ENCODE measurements around the gene DLST.

DLST gene

DNA sequence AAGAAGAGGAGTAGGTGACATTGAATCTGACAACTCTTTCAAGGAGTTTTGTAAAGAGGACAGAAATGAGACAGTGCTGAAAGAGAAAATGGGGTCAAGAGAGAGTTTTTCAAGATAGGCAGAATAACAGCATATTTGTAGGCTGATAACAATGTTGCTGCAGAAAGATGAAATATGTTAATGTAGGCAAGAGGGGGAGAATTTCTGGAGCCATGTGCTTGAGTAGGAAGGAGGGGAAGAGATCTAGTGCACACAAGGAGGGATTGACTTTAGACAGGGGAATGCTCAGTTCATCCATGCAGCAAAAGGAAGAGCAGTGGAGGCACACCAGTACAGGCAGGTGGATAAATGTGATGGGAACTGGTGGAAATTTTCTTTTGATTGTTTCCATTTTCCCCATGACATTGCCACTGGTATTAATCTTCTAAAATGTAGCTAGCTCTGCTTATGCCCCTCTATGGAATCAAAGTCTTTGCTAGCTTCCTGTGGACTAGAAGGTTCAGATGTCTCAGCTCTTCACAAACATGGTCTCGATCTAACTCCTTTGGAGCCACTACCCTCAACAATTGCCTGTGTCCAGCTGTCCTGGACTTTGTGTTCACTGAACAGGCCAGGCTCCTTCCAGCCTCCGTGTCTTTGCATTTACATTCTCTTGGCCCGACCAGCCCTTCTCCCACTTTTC lies 14.9 kb upstream of the DLST start:
- no peaks in the 10 kb centered on the region for H3F3A ChIP-seq (ENCODE audit: insufficient read depth, low read length)
- H3K36me3 ChIP-seq (replicated peaks; ENCODE audit: insufficient read depth, low read length): no peaks in the 10 kb centered on the region
- DNase-seq: no peak
- no peaks in the 10 kb centered on the region for H3K79me2 ChIP-seq (ENCODE audit: low read length)
- no peak overlapping the region for H3K27ac ChIP-seq (ENCODE audit: low read length)
- no peaks in the 10 kb centered on the region for H3K9me2 ChIP-seq (replicated peaks; ENCODE audit: insufficient read depth, low read length)
- TF ChIP-seq EZH2phosphoT487 (IDR thresholded peaks at IDR 0.05; ENCODE audit: low read length) (no peak), EZH2 (optimal IDR thresholded peaks at IDR 0.05; ENCODE audit: low read depth, low read length) (no peak)
- TF ChIP-seq, protein P1, sequence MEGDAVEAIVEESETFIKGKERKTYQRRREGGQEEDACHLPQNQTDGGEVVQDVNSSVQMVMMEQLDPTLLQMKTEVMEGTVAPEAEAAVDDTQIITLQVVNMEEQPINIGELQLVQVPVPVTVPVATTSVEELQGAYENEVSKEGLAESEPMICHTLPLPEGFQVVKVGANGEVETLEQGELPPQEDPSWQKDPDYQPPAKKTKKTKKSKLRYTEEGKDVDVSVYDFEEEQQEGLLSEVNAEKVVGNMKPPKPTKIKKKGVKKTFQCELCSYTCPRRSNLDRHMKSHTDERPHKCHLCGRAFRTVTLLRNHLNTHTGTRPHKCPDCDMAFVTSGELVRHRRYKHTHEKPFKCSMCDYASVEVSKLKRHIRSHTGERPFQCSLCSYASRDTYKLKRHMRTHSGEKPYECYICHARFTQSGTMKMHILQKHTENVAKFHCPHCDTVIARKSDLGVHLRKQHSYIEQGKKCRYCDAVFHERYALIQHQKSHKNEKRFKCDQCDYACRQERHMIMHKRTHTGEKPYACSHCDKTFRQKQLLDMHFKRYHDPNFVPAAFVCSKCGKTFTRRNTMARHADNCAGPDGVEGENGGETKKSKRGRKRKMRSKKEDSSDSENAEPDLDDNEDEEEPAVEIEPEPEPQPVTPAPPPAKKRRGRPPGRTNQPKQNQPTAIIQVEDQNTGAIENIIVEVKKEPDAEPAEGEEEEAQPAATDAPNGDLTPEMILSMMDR (IDR thresholded peaks at IDR 0.05; ENCODE audit: low read length): no peak
- H3K4me2 ChIP-seq (ENCODE audit: low read depth, low read length): no peak overlapping the region
- no peak overlapping the region for H3K4me3 ChIP-seq (ENCODE audit: low read length)
- H3K9ac ChIP-seq (ENCODE audit: low read length): no peak overlapping the region
- no peaks in the 10 kb centered on the region for H3K27me3 ChIP-seq (replicated peaks; ENCODE audit: insufficient read depth, low read length)
- H3K9me3 ChIP-seq (replicated peaks; ENCODE audit: insufficient read depth, low read length): no peaks in the 10 kb centered on the region
- no peaks in the 10 kb centered on the region for H4K20me1 ChIP-seq (ENCODE audit: insufficient read depth, low read length)
- no peak overlapping the region for H2AFZ ChIP-seq (ENCODE audit: low read length)
- no peaks in the 10 kb centered on the region for H3K4me1 ChIP-seq (ENCODE audit: low read length)

DNA sequence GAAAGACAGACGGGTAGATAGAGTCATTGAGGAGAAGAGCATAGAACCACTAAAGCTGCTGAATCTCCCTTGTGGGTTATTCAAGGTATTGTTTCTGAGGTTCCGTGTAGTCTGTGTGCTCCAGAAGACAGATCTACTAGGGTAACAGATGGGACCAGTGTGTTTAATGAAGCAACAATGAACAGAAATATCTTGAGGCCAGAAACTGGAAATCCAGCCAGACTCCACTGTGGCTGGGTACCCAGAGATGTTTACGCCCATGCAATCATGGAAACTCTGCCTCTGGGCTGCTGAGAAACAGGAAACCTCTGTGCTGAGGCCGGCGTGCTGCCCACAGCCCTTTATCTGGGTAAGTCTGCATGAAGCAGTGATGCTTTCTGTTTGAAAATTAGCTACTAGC lies 14.0 kb upstream of the DLST start:
- no peaks in the 10 kb centered on the region for H3K4me1 ChIP-seq (ENCODE audit: low read length)
- H3K4me3 ChIP-seq (ENCODE audit: low read length): no peak overlapping the region
- no peaks in the 10 kb centered on the region for H3F3A ChIP-seq (ENCODE audit: insufficient read depth, low read length)
- H3K9me2 ChIP-seq (replicated peaks; ENCODE audit: insufficient read depth, low read length): no peaks in the 10 kb centered on the region
- no peak overlapping the region for H3K27ac ChIP-seq (ENCODE audit: low read length)
- H3K9ac ChIP-seq (ENCODE audit: low read length): no peak overlapping the region
- no peaks in the 10 kb centered on the region for H3K36me3 ChIP-seq (replicated peaks; ENCODE audit: insufficient read depth, low read length)
- TF ChIP-seq, protein P1 (IDR thresholded peaks at IDR 0.05; ENCODE audit: low read length): no peak
- no peak for TF ChIP-seq EZH2phosphoT487 (IDR thresholded peaks at IDR 0.05; ENCODE audit: low read length)
- TF ChIP-seq EZH2 (optimal IDR thresholded peaks at IDR 0.05; ENCODE audit: low read depth, low read length): no peak
- no peaks in the 10 kb centered on the region for H3K79me2 ChIP-seq (ENCODE audit: low read length)
- no peak overlapping the region for H3K4me2 ChIP-seq (ENCODE audit: low read depth, low read length)
- no peaks in the 10 kb centered on the region for H3K27me3 ChIP-seq (replicated peaks; ENCODE audit: insufficient read depth, low read length)
- H3K9me3 ChIP-seq (replicated peaks; ENCODE audit: insufficient read depth, low read length): no peaks in the 10 kb centered on the region
- H4K20me1 ChIP-seq (ENCODE audit: insufficient read depth, low read length): no peaks in the 10 kb centered on the region
- no peak for DNase-seq
- H2AFZ ChIP-seq (ENCODE audit: low read length): no peak overlapping the region

DNA sequence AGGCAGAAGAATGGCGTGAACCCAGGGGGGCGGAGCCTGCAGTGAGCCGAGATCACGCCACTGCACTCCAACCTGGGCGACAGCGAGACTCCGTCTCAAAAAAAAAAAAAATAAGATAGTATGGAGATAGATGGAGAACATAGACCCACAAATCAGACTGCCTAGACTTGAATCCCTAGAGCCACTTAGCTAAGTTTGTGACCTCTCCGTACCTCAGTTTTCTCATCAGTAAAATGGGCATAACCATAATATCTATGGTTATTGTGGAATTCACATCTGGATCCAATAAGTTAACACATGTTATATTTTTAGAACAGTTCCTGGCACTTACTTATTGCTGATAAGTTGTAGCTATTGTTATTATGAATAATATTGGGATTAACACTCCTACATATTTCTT lies 13.0 kb upstream of the DLST start:
- no peaks in the 10 kb centered on the region for H3K79me2 ChIP-seq (ENCODE audit: low read length)
- no peak overlapping the region for H3K9ac ChIP-seq (ENCODE audit: low read length)
- no peaks in the 10 kb centered on the region for H3K36me3 ChIP-seq (replicated peaks; ENCODE audit: insufficient read depth, low read length)
- no peak overlapping the region for H2AFZ ChIP-seq (ENCODE audit: low read length)
- no peak overlapping the region for H3K27ac ChIP-seq (ENCODE audit: low read length)
- DNase-seq: no peak
- no peak overlapping the region for H3K4me3 ChIP-seq (ENCODE audit: low read length)
- no peak overlapping the region for H3K4me2 ChIP-seq (ENCODE audit: low read depth, low read length)
- TF ChIP-seq, protein P1 (IDR thresholded peaks at IDR 0.05; ENCODE audit: low read length): no peak
- TF ChIP-seq EZH2phosphoT487 (IDR thresholded peaks at IDR 0.05; ENCODE audit: low read length): no peak
- TF ChIP-seq EZH2 (optimal IDR thresholded peaks at IDR 0.05; ENCODE audit: low read depth, low read length): no peak
- no peaks in the 10 kb centered on the region for H3K9me2 ChIP-seq (replicated peaks; ENCODE audit: insufficient read depth, low read length)
- H3K9me3 ChIP-seq (replicated peaks; ENCODE audit: insufficient read depth, low read length): no peaks in the 10 kb centered on the region
- H3F3A ChIP-seq (ENCODE audit: insufficient read depth, low read length): no peaks in the 10 kb centered on the region
- no peaks in the 10 kb centered on the region for H3K27me3 ChIP-seq (replicated peaks; ENCODE audit: insufficient read depth, low read length)
- H4K20me1 ChIP-seq (ENCODE audit: insufficient read depth, low read length): no peaks in the 10 kb centered on the region
- no peaks in the 10 kb centered on the region for H3K4me1 ChIP-seq (ENCODE audit: low read length)
